Panc1 (cell line): ENCODE results near the gene PPHLN1. TPM values are rescaled to one million over a fixed set of nuclear protein-coding genes. Genes with fewer than 3 reads are reported as not detected.

Experiments used
- ATAC-seq: fragments of 200-7000 bp; cut with Tn5 transposase; 2 replicates; pipeline ENCODE4 v1.9.1; 2020; ENCODE audit warnings: mild to moderate bottlenecking, moderate library complexity
- BruUV-seq: library from RNA; stranded (reverse); fragments of 400-500 nt; replicated peaks from 2 replicates; lab custom pipeline; 2021; lab: Mats Ljungman, UMichigan
- CTCF ChIA-PET: fragments of 300-600 bp; sonication (Branson Sonifier 250); formaldehyde crosslinking; loops from one replicate; lab custom pipeline; 2022; ENCODE audit warnings: antibody characterized with exemption; lab: Charles Lee
- POLR2A ChIA-PET: fragments of 300-600 bp; sonication (Branson Sonifier 250); formaldehyde crosslinking; loops from one replicate; lab custom pipeline; 2022; ENCODE audit warnings: antibody characterized with exemption; lab: Charles Lee
- DNase-seq: peaks from one replicate; pipeline ENCODE4 v3.0.0-alpha.2; 2010; ENCODE audit warnings: low read depth, low spot score
- H3K27ac ChIP-seq: 2 replicates; pipeline ENCODE4 v1.5.1; 2011; ENCODE audit warnings: mild to moderate bottlenecking, low read length, inconsistent platforms
- H3K27me3 ChIP-seq: fragments of 200-500 bp; sonication (Bioruptor generic); 2 replicates; pipeline ENCODE4 v1.6.0; 2014; ENCODE audit warnings: low read length, inconsistent platforms; ENCODE audit not compliant: control insufficient read depth, insufficient read depth
- H3K36me3 ChIP-seq: fragments of 200-500 bp; sonication (Bioruptor generic); 2 replicates; pipeline ENCODE4 v1.5.1; 2014; ENCODE audit warnings: inconsistent platforms, mild to moderate bottlenecking, low read length, moderate library complexity; ENCODE audit not compliant: control insufficient read depth, insufficient read depth
- H3K4me1 ChIP-seq: 2 replicates; pipeline ENCODE4 v1.5.1; 2011; ENCODE audit warnings: inconsistent platforms, mild to moderate bottlenecking, low read length, moderate library complexity; ENCODE audit not compliant: control insufficient read depth, insufficient read depth
- H3K4me3 ChIP-seq, 2 experiments: 2 replicates each; pipeline ENCODE4 v1.5.1; 2011 to 2012; ENCODE audit warnings: low read depth in 2 of 2, low read length in 2 of 2, mild to moderate bottlenecking in 2 of 2, inconsistent platforms in 1 of 2, moderate library complexity in 1 of 2
- H3K9me3 ChIP-seq: fragments of 200-500 bp; sonication (Bioruptor generic); 2 replicates; pipeline ENCODE4 v1.5.1; 2014; ENCODE audit warnings: low read depth, mild to moderate bottlenecking, inconsistent platforms, low read length, moderate library complexity; ENCODE audit not compliant: control insufficient read depth, insufficient read depth
- CTCF ChIP-seq: fragments of 450-650 bp; IDR thresholded peaks from 2 replicates; pipeline ENCODE4 v1.5.1; 2017; ENCODE audit warnings: mild to moderate bottlenecking
- POLR2AphosphoS5 ChIP-seq: IDR thresholded peaks from 2 replicates; pipeline ENCODE4 v1.6.1; 2012; ENCODE audit warnings: mild to moderate bottlenecking, low read depth, low read length, moderate library complexity
- REST ChIP-seq, 2 experiments: IDR thresholded peaks; 2 replicates each; pipeline ENCODE4 v1.6.1; 2011 to 2012; ENCODE audit warnings: low read depth in 2 of 2, control low read depth in 1 of 2, low read length in 1 of 2, mild to moderate bottlenecking in 1 of 2, moderate library complexity in 1 of 2; ENCODE audit not compliant: insufficient read depth in 1 of 2
- SIN3A ChIP-seq: IDR thresholded peaks from 2 replicates; pipeline ENCODE4 v1.6.1; 2012; ENCODE audit warnings: low read depth, mild to moderate bottlenecking, low read length, moderate library complexity, borderline replicate concordance; ENCODE audit not compliant: insufficient read depth
- TCF7L2 ChIP-seq: IDR thresholded peaks from 2 replicates; pipeline ENCODE4 v1.6.1; 2011; ENCODE audit warnings: mild to moderate bottlenecking, low read depth, low read length, inconsistent platforms
- in situ Hi-C: cut with HindIII; loops from 2 replicates; pipeline ENCODE4 v1.10.0; 2016; ENCODE audit warnings: low sequenced_read_pairs, low pct_unique_long_range_greater_than_20kb
- intact Hi-C: fragments of 100-400 bp; cut with micrococcal nuclease; formaldehyde crosslinking; loops from one replicate; pipeline ENCODE4 v1.10.0; 2022; ENCODE audit not compliant: unreplicated experiment
- total RNA-seq: library from RNA; stranded (reverse); gene quantifications from one replicate; pipeline ENCODE4 v1.2.1, GENCODE V29; 2021; ENCODE audit not compliant: unreplicated experiment

PPHLN1 gene
- total RNA-seq, 1 experiment from 2014 or later, result 56.5 TPM

GRCh38 chr12:42373669-42374068 is 47.7 kb downstream of the PPHLN1 start:
- no TSS peak for BruUV-seq
- Histone ChIP-seq H3K4me1 (no peaks in the 10 kb centered on the region), H3K27ac (no peak overlapping the region), H3K9me3 (no peaks in the 10 kb centered on the region), H3K4me3 (no peak overlapping the region), H3K36me3 (no peaks in the 10 kb centered on the region), H3K27me3 (no peaks in the 10 kb centered on the region)
- CTCF ChIA-PET, result no interaction called here
- no peak for TF ChIP-seq CTCF
- no peak for TF ChIP-seq TCF7L2
- DNase-seq, result no peak
- in situ Hi-C loops, result no loop called here
- no peak for ATAC-seq
- POLR2A ChIA-PET, result no interaction called here
- intact Hi-C loops, result no loop called here

- ChIA-PET CTCF (no interaction called here), POLR2A (no interaction called here)
- no TSS peak for BruUV-seq
- H3K27me3 ChIP-seq, result no peaks in the 10 kb centered on the region
- DNase-seq, result no peak
- in situ Hi-C loops (no loop called here), intact Hi-C loops (no loop called here)
- TF ChIP-seq CTCF, result no peak
- TF ChIP-seq POLR2AphosphoS5, result no peak
- no peak for TF ChIP-seq REST (IDR thresholded peaks at IDR 0.05; ENCODE audit: insufficient read depth in 1 of 2, low read depth in 2 of 2, low read length in 1 of 2)
- no peak for TF ChIP-seq SIN3A
- TF ChIP-seq TCF7L2, result no peak
- no peaks in the 10 kb centered on the region; the same call in 1 of the 2 replicates for H3K36me3 ChIP-seq
- no peak for ATAC-seq
- no peak overlapping the region for H3K27ac ChIP-seq
- no peak overlapping the region for H3K4me3 ChIP-seq
- no peaks in the 10 kb centered on the region for H3K9me3 ChIP-seq
- H3K4me1 ChIP-seq, result no peaks in the 10 kb centered on the region
Observed at GRCh38 chr12:42380733-42381132, 54.8 kb downstream of the PPHLN1 start.
